SK-N-SH (cell line): ENCODE data around the gene GTPBP4. TPM values are rescaled to one million over a fixed set of nuclear protein-coding genes. Genes with fewer than 3 reads are reported as not detected.
A peak's percentile ranks its signal among the peaks of the same experiment; 100 is the strongest.

Experiments
- CTCF ChIA-PET: fragments of 300-600, 350-600 bp; formaldehyde crosslinking; extraction: SDS; loops from one replicate; lab custom pipeline; 2021; lab: Yijun Ruan, JAX
- POLR2A ChIA-PET: fragments of 350-600 bp; sonication (Branson Sonifier 250); formaldehyde crosslinking; extraction: SDS; loops from one replicate; lab custom pipeline; 2020; ENCODE audit warnings: antibody characterized with exemption, inconsistent platforms; lab: Yijun Ruan, JAX
- DNase-seq: peaks from one replicate; pipeline ENCODE4 v3.0.0; 2012
- H2AFZ ChIP-seq: fragments of 200-600 bp; sonication (generic); 2 replicates; pipeline ENCODE4 v1.8.1; 2016; ENCODE audit warnings: antibody characterized with exemption, mild to moderate bottlenecking, low read depth
- H3F3A ChIP-seq: fragments of 200-600 bp; sonication (generic); replicated peaks from 2 replicates; pipeline ENCODE3; 2016; ENCODE audit warnings: antibody characterized with exemption, mild to moderate bottlenecking; ENCODE audit not compliant: insufficient read depth
- H3K27ac ChIP-seq, 2 experiments: fragments of 200-500 bp in 1 of 2; fragments of 200-600 bp in 1 of 2; sonication (Bioruptor generic) in 1 of 2; sonication (generic), shearing (Covaris generic) in 1 of 2; 2 replicates each; pipeline versions ENCODE4 v1.5.1 to v1.6.1; 2014 to 2016; ENCODE audit warnings: low read depth in 2 of 2, inconsistent platforms in 1 of 2, low read length in 1 of 2, mild to moderate bottlenecking in 1 of 2, mixed read lengths in 1 of 2
- H3K27me3 ChIP-seq: fragments of 200-600 bp; sonication (generic), shearing (Covaris generic); 2 replicates; pipeline ENCODE4 v1.6.1; 2016; ENCODE audit warnings: mixed run types; ENCODE audit not compliant: insufficient read depth
- H3K36me3 ChIP-seq, 2 experiments: fragments of 200-500 bp in 1 of 2; fragments of 200-600 bp in 1 of 2; sonication (Bioruptor generic) in 1 of 2; sonication (generic) in 1 of 2; replicated peaks in 1 of 2; 2 replicates each; pipeline versions ENCODE3 to v1.5.1; 2014 to 2016; ENCODE audit warnings: low read length in 1 of 2, mild to moderate bottlenecking in 1 of 2; ENCODE audit not compliant: insufficient read depth in 2 of 2, control insufficient read depth in 1 of 2
- H3K4me1 ChIP-seq, 2 experiments: fragments of 200-500 bp in 1 of 2; fragments of 200-600 bp in 1 of 2; sonication (Bioruptor generic) in 1 of 2; sonication (generic), shearing (Covaris generic) in 1 of 2; 2 replicates each; pipeline versions ENCODE4 v1.5.1 to v1.6.1; 2014 to 2016; ENCODE audit warnings: low read depth in 1 of 2, low read length in 1 of 2, mixed run types in 1 of 2; ENCODE audit not compliant: insufficient read depth in 2 of 2, control insufficient read depth in 1 of 2
- H3K4me2 ChIP-seq: fragments of 200-600 bp; sonication (generic), shearing (Covaris generic); 2 replicates; pipeline ENCODE4 v1.6.1; 2017; ENCODE audit warnings: mixed run types
- H3K4me3 ChIP-seq, 2 experiments: fragments of 200-500 bp in 1 of 2; fragments of 200-600 bp in 1 of 2; sonication (Bioruptor generic) in 1 of 2; sonication (generic), shearing (Covaris generic) in 1 of 2; 2 replicates each; pipeline versions ENCODE4 v1.5.1 to v1.8.1; 2014 to 2016; ENCODE audit warnings: low read depth in 2 of 2, inconsistent platforms in 1 of 2, low read length in 1 of 2, mild to moderate bottlenecking in 1 of 2, mixed read lengths in 1 of 2, moderate library complexity in 1 of 2
- H3K79me2 ChIP-seq: fragments of 200-600 bp; sonication (generic); 2 replicates; pipeline ENCODE4 v1.8.1; 2017; ENCODE audit warnings: mild to moderate bottlenecking; ENCODE audit not compliant: insufficient read depth
- H3K9ac ChIP-seq: fragments of 200-600 bp; sonication (generic); 2 replicates; pipeline ENCODE4 v1.6.1; 2017; ENCODE audit warnings: mixed run types
- H3K9me2 ChIP-seq: fragments of 200-600 bp; sonication (generic); 2 replicates; pipeline ENCODE4 v1.6.1; 2017; ENCODE audit warnings: mixed run types
- H3K9me3 ChIP-seq: fragments of 200-600 bp; sonication (generic); 2 replicates; pipeline ENCODE4 v1.6.1; 2017; ENCODE audit warnings: mixed run types, mild to moderate bottlenecking, moderate library complexity
- H4K20me1 ChIP-seq: fragments of 200-600 bp; sonication (generic); 2 replicates; pipeline ENCODE4 v1.6.1; 2017; ENCODE audit warnings: mild to moderate bottlenecking, mixed run types; ENCODE audit not compliant: insufficient read depth
- EP300 ChIP-seq, 2 experiments: IDR thresholded peaks; 2 replicates each; pipeline versions ENCODE4 v1.4.0 to v1.6.1; 2012; ENCODE audit warnings: borderline replicate concordance in 1 of 2, low read depth in 1 of 2, low read length in 1 of 2
- EZH2phosphoT487 ChIP-seq: fragments of 200-600 bp; sonication (generic); IDR thresholded peaks from 2 replicates; pipeline ENCODE4 v1.6.1; 2017; ENCODE audit warnings: low read depth, mixed run types, mild to moderate bottlenecking, antibody characterized with exemption, moderate library complexity, borderline replicate concordance
- FOXJ3 ChIP-seq: sonication (generic); formaldehyde crosslinking; IDR thresholded peaks from 2 replicates; pipeline ENCODE4 v1.5.1; 2020; ENCODE audit warnings: mild to moderate bottlenecking, missing genetic modification reagents
- FOXM1 ChIP-seq: IDR thresholded peaks from 2 replicates; pipeline ENCODE4 v1.4.0; 2012; ENCODE audit warnings: low read depth, mild to moderate bottlenecking
- IRF3 ChIP-seq: fragments of 150-350 bp; IDR thresholded peaks from 2 replicates; pipeline ENCODE4 v1.6.1; 2016; ENCODE audit warnings: mild to moderate bottlenecking, low read depth, low read length
- MXI1 ChIP-seq: IDR thresholded peaks from 2 replicates; pipeline ENCODE4 v1.6.1; 2012; ENCODE audit warnings: mild to moderate bottlenecking, low read depth, low read length, improper control_type of control experiment
- NRF1 ChIP-seq: IDR thresholded peaks from 2 replicates; pipeline ENCODE4 v1.6.1; 2012; ENCODE audit warnings: low read depth, mild to moderate bottlenecking, low read length
- RCOR1 ChIP-seq: fragments of 150-350 bp; IDR thresholded peaks from 2 replicates; pipeline ENCODE4 v1.6.1; 2017; ENCODE audit warnings: antibody characterized with exemption, low read length
- REST ChIP-seq: IDR thresholded peaks from 2 replicates; pipeline ENCODE4 v1.6.1; 2012; ENCODE audit warnings: mild to moderate bottlenecking, low read depth, low read length, moderate library complexity
- RXRA ChIP-seq: IDR thresholded peaks from 2 replicates; pipeline ENCODE4 v1.4.0; 2012; ENCODE audit warnings: low read depth, mild to moderate bottlenecking, borderline replicate concordance
- TAF1 ChIP-seq: IDR thresholded peaks from 2 replicates; pipeline ENCODE4 v1.6.1; 2012; ENCODE audit warnings: low read depth, mild to moderate bottlenecking, low read length, moderate library complexity, borderline replicate concordance
- USF1 ChIP-seq: IDR thresholded peaks from 2 replicates; pipeline ENCODE4 v1.4.0; 2012; ENCODE audit warnings: low read depth, borderline replicate concordance
- YY1 ChIP-seq: IDR thresholded peaks from 2 replicates; pipeline ENCODE4 v1.4.0; 2012; ENCODE audit warnings: low read depth, mild to moderate bottlenecking
- WGBS: methylation state at CpG from one replicate; pipeline ENCODE4 v1.1.6; 2017; ENCODE audit warnings: low lambda C conversion rate; 5-methylcytosine and 5-hydroxymethylcytosine counted together
- polyA plus RNA-seq, 3 experiments: library from polyadenylated mRNA; depleted of rRNA; stranded (reverse); fragments of >200 nt; gene quantifications; 2 replicates each; pipeline ENCODE4 v1.2.3, GENCODE V29; 2012

The GTPBP4 gene
- polyA plus RNA-seq, 1 of the 3 experiments (the other 2 are of a cell fraction) = 36.6 TPM

- no peaks in the 10 kb centered on the region for H3F3A ChIP-seq
- H4K20me1 ChIP-seq = no peaks in the 10 kb centered on the region
- no peak for DNase-seq
- TF ChIP-seq FOXM1 (no peak), EP300 (IDR thresholded peaks at IDR 0.05; ENCODE audit: borderline replicate concordance in 1 of 2, low read depth in 1 of 2, low read length in 1 of 2) (no peak), YY1 (no peak), RXRA (no peak), NRF1 (no peak), REST (no peak), MXI1 (no peak), FOXJ3 (CRISPR knock-in tag) (no peak), RCOR1 (no peak), IRF3 (no peak), USF1 (no peak), TAF1 (no peak), EZH2phosphoT487 (no peak)
- H3K9me3 ChIP-seq = no peaks in the 10 kb centered on the region
- no peak overlapping the region for H3K4me3 ChIP-seq
- peak overlapping the region in 1 of 2 experiments; percentile 92; a peak in 2 of 4 replicates for H3K27ac ChIP-seq
- no peak overlapping the region for H3K9ac ChIP-seq
- no peaks in the 10 kb centered on the region for H3K36me3 ChIP-seq
- WGBS = 84% methylated on average over 11 of the region's 12 CpGs
- no peaks in the 10 kb centered on the region for H3K9me2 ChIP-seq
- H3K27me3 ChIP-seq = no peaks in the 10 kb centered on the region
- POLR2A ChIA-PET = no interaction called here
- H3K79me2 ChIP-seq = no peaks in the 10 kb centered on the region
- no peak overlapping the region for H2AFZ ChIP-seq
- CTCF ChIA-PET = interaction anchor here (0.9 to 1.1 kb wide), 2 partner anchors 9 to 15 kb away, joined by 3 read pairs; no protein-coding TSS in a partner anchor
- peaks cover 0 to 21% of the 10 kb centered on the region in 2 experiments; a peak in 3 of 4 replicates for H3K4me1 ChIP-seq
- no peak overlapping the region for H3K4me2 ChIP-seq
These were observed 16.6 kb upstream of the GTPBP4 start for GRCh38 chr10:971613-972012.
